Measurements from ENCODE around the gene OST4. TPM values are rescaled to one million over a fixed set of nuclear protein-coding genes. Genes with fewer than 3 reads are reported as not detected.

Gene OST4
- polyA plus RNA-seq, 2 of the 4 experiments (the other 2 are of a cell fraction) = 392 to 880 TPM

DNA sequence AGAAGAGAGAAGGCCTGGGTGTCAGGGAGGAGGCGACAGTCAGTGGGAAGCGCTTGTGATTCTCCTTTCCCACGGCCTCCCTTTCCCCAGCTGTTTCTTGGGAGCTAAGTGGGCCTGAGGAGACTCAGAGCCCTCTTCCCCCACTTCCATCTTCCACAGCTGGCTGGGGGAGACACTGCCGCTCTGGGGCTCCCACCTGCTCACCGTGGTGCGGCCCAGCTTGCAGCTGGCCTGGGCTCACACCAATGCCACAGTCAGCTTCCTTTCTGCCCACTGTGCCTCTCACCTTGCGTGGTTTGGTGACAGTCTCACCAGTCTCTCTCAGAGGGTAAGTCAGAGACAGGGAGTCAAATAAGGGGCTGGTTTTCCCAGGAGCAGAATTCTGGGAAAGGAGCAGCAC lies 31.6 kb downstream of the OST4 start:
- H3K4me3 ChIP-seq = no peak overlapping the region
- no peaks in the 10 kb centered on the region for H3K4me1 ChIP-seq
- FAIRE-seq (no peak), DNase-seq (ENCODE audit: low read depth in 1 of 2, low spot score in 1 of 2) (no peak), ATAC-seq (no peak)
- POLR2A ChIA-PET = interaction anchor here (1.5 kb wide), 1 partner anchor 11 kb away, joined by 6 read pairs; the partner anchor contains the start of gene AGBL5
- TF ChIP-seq CHD2 (IDR thresholded peaks at IDR 0.05; ENCODE audit: low read length, partially characterized antibody) (no peak), NPAS2 (CRISPR knock-in tag; IDR thresholded peaks at IDR 0.05; ENCODE audit: borderline replicate concordance) (no peak), HOXB13 (CRISPR knock-in tag; IDR thresholded peaks at IDR 0.05; ENCODE audit: low read depth) (no peak), NFE2L2 (conservative IDR thresholded peaks at IDR 0.05; ENCODE audit: low read length) (no peak), HDAC2 (IDR thresholded peaks at IDR 0.05) (no peak), RAD21 (conservative IDR thresholded peaks at IDR 0.05 in 1 of 2, IDR thresholded peaks at IDR 0.05 in 1 of 2) (no peak), FOSB (CRISPR knock-in tag; IDR thresholded peaks at IDR 0.05) (no peak), RNF2 (IDR thresholded peaks at IDR 0.05; ENCODE audit: borderline replicate concordance, low read depth) (no peak), NR3C1 (IDR thresholded peaks at IDR 0.05) (no peak), HOXA7 (CRISPR knock-in tag; IDR thresholded peaks at IDR 0.05) (no peak), ZFP36 (IDR thresholded peaks at IDR 0.05; ENCODE audit: borderline replicate concordance, partially characterized antibody) (no peak), PHF8 (IDR thresholded peaks at IDR 0.05; ENCODE audit: borderline replicate concordance, low read depth) (no peak)
- TF ChIP-seq, protein P1, sequence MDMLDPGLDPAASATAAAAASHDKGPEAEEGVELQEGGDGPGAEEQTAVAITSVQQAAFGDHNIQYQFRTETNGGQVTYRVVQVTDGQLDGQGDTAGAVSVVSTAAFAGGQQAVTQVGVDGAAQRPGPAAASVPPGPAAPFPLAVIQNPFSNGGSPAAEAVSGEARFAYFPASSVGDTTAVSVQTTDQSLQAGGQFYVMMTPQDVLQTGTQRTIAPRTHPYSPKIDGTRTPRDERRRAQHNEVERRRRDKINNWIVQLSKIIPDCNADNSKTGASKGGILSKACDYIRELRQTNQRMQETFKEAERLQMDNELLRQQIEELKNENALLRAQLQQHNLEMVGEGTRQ (IDR thresholded peaks at IDR 0.05) = no peak
- H3K4me2 ChIP-seq = no peak overlapping the region
- CTCF ChIA-PET = interaction anchor here (0.9 to 4.8 kb wide), 9 partner anchors 10 to 240 kb away, joined by 3 to 27 read pairs (median 6); no protein-coding TSS in a partner anchor
- WGBS (ENCODE audit: missing lambda C conversion rate) = 95% methylated on average over 7 of the region's 7 CpGs
- no peaks in the 10 kb centered on the region for H3K9me3 ChIP-seq
- no peak overlapping the region for H3K27ac ChIP-seq

DNA sequence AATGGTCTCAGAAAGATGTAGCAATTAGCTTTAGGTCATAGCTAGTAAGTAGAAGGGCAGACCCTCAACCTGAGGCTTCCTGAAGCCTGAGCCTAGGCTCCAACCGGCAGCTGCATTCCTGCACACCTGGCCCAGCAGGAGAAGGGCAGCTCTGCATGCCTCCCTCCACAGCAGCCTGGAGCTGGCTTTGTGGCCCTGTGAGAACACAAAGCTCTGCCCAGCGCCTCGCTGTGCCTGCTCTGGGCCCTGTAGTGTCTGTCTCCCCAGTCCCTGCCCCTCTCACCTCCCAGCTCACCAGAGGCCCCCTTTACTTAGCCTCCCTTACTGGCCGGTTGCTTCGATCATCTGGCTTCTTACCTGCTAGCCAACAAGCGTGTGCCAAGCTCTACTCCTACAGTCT lies 32.0 kb downstream of the OST4 start:
- POLR2A ChIA-PET = interaction anchor here (1.5 kb wide), 1 partner anchor 11 kb away, joined by 6 read pairs; the partner anchor contains the start of gene AGBL5

More for the DNA sequence above, 32.0 kb downstream of the OST4 start:
- Histone ChIP-seq H3K27ac (no peak overlapping the region), H3K4me2 (no peak overlapping the region), H3K9me3 (no peaks in the 10 kb centered on the region), H3K4me3 (no peak overlapping the region), H3K4me1 (peaks cover under 1% of the 10 kb centered on the region; the same call in 2 of the 3 replicates)
- WGBS (ENCODE audit: missing lambda C conversion rate) = 94% methylated on average over 6 of the region's 6 CpGs
- no peak for FAIRE-seq
- TF ChIP-seq EP300 (IDR thresholded peaks at IDR 0.05) (no peak), ZFP36 (IDR thresholded peaks at IDR 0.05; ENCODE audit: borderline replicate concordance, partially characterized antibody) (no peak), ELK1 (IDR thresholded peaks at IDR 0.05; ENCODE audit: low read depth, low read length) (no peak), KDM1A (IDR thresholded peaks at IDR 0.05; ENCODE audit: low read depth) (no peak), HOXB5 (CRISPR knock-in tag; IDR thresholded peaks at IDR 0.05) (no peak), ESRRA (IDR thresholded peaks at IDR 0.05; ENCODE audit: borderline replicate concordance, low read length) (no peak), MAZ (IDR thresholded peaks at IDR 0.05; ENCODE audit: borderline replicate concordance, low read depth, low read length) (no peak), ZSCAN20 (CRISPR knock-in tag; IDR thresholded peaks at IDR 0.05) (no peak), PHF8 (IDR thresholded peaks at IDR 0.05; ENCODE audit: borderline replicate concordance, low read depth) (no peak), CHD2 (IDR thresholded peaks at IDR 0.05; ENCODE audit: low read length, partially characterized antibody) (no peak)
- TF ChIP-seq, protein P2, sequence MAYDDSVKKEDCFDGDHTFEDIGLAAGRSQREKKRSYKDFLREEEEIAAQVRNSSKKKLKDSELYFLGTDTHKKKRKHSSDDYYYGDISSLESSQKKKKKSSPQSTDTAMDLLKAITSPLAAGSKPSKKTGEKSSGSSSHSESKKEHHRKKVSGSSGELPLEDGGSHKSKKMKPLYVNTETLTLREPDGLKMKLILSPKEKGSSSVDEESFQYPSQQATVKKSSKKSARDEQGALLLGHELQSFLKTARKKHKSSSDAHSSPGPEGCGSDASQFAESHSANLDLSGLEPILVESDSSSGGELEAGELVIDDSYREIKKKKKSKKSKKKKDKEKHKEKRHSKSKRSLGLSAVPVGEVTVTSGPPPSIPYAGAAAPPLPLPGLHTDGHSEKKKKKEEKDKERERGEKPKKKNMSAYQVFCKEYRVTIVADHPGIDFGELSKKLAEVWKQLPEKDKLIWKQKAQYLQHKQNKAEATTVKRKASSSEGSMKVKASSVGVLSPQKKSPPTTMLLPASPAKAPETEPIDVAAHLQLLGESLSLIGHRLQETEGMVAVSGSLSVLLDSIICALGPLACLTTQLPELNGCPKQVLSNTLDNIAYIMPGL (CRISPR knock-in tag; IDR thresholded peaks at IDR 0.05; ENCODE audit: borderline replicate concordance) = no peak
- TF ChIP-seq, protein P1 (IDR thresholded peaks at IDR 0.05) = no peak
- CTCF ChIA-PET = interaction anchor here (0.9 to 4.8 kb wide), 8 partner anchors 11 to 240 kb away, joined by 3 to 27 read pairs (median 8); no protein-coding TSS in a partner anchor
- no peak for DNase-seq (ENCODE audit: low read depth in 1 of 2, low spot score in 1 of 2)
- ATAC-seq = no peak

Data from A549 (cell line).